ENCODE data around the gene SVIL. TPM values are rescaled to one million over a fixed set of nuclear protein-coding genes. Genes with fewer than 3 reads are reported as not detected.
"Not testable (repeated sequence)": the region's sequence is repeated elsewhere in the genome, so short reads cannot be mapped to it uniquely, and the experiment has no call there.

Gene SVIL
- total RNA-seq, 3 donors from 2014 or later (not counting 1 experiment from before 2014, with no cell fraction given): 24.9 to 57.2 (median 33.5) TPM

DNA sequence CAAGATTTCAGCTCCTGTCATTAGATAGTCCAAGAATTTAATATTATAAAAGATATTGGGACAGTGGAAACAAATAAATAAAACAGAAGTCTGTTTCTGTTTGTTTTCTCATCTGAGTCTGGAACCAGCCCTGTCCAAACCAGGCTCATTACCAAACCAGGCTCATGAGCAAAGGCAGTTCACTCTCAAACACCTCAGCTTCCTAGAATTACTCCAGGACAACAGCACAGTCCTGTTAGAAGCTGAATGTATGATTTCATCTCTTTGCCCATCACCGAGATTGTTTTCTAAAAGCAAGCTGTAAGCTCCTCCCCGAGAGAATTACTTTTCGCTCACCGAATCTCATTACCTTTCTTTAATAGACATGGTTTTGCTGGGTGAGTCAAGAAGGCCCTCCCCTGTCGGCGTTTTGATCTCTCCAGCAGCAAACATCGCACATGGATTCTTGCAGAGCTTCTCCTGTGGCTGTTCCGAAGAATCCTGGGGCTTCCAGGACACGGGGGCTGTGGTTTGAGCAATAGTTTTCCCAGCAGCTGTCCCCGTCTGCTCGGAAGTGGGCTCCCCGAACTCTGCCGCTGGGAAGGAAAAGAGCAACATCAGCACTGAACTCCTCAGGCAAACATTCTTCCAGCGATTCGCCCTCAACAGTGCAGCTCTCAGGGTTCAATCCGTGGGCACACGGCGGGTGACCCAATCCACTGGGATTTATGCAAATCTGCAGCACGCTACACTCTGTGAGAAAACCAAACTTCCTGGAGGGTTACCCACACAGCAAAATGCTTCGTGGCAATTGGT lies 112.5 kb downstream of the SVIL start:
- Mint-ChIP-seq H3K4me1 (peaks cover 8% of the 10 kb centered on the region in 2 donors), H3K4me3 (no peak overlapping the region), H3K36me3 (peaks cover 25% of the 10 kb centered on the region), H3K27me3 (ENCODE audit: low read depth in 2 of 2) (no peaks in the 10 kb centered on the region), H3K27ac (no peak overlapping the region), H3K9me3 (no peaks in the 10 kb centered on the region)
- Histone ChIP-seq H3K9me3 (ENCODE audit: control insufficient read depth, insufficient read depth, low read length) (no peaks in the 10 kb centered on the region), H3K36me3 (ENCODE audit: control insufficient read depth, insufficient read depth, low read length) (peaks cover 17% of the 10 kb centered on the region), H3K4me3 (ENCODE audit: low read length) (no peak overlapping the region), H3K27ac (ENCODE audit: low read length) (no peak overlapping the region), H3K4me1 (ENCODE audit: control insufficient read depth, insufficient read depth, low read length) (peaks cover 4% of the 10 kb centered on the region), H3K27me3 (ENCODE audit: control insufficient read depth, insufficient read depth, low read length) (no peaks in the 10 kb centered on the region)
- 78% methylated on average over 20 of the region's 20 CpGs for WGBS (ENCODE audit: insufficient coverage)
- ATAC-seq (peak in 1 of 3 donors; percentile 45), DNase-seq (no peak)
- intact Hi-C loops (cut with micrococcal nuclease): no loop called here
- TF ChIP-seq, protein P1, sequence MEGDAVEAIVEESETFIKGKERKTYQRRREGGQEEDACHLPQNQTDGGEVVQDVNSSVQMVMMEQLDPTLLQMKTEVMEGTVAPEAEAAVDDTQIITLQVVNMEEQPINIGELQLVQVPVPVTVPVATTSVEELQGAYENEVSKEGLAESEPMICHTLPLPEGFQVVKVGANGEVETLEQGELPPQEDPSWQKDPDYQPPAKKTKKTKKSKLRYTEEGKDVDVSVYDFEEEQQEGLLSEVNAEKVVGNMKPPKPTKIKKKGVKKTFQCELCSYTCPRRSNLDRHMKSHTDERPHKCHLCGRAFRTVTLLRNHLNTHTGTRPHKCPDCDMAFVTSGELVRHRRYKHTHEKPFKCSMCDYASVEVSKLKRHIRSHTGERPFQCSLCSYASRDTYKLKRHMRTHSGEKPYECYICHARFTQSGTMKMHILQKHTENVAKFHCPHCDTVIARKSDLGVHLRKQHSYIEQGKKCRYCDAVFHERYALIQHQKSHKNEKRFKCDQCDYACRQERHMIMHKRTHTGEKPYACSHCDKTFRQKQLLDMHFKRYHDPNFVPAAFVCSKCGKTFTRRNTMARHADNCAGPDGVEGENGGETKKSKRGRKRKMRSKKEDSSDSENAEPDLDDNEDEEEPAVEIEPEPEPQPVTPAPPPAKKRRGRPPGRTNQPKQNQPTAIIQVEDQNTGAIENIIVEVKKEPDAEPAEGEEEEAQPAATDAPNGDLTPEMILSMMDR (IDR thresholded peaks at IDR 0.05): no peak

DNA sequence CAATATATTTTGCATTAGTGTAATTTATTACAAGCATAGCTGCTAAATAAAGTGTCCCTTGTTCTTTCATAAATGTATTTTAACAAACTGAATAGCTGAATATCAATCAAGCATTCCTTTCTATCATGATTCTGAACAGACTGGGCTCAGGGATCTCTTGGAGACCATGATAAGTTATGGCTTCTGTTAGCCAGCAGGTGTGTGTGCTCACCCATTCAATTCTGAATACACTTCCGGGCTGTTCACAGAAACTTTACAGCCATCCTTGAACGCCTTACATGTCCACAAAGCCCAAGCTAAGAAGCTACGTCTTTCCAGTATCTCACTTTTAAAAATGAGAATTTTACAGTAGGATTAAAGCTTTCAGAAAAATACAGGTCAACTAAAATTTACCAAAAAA lies 115.1 kb downstream of the SVIL start:
- TF ChIP-seq, protein P1 (IDR thresholded peaks at IDR 0.05): no peak
- H3K9me3 Mint-ChIP-seq: no peaks in the 10 kb centered on the region
- no peak for ATAC-seq

DNA sequence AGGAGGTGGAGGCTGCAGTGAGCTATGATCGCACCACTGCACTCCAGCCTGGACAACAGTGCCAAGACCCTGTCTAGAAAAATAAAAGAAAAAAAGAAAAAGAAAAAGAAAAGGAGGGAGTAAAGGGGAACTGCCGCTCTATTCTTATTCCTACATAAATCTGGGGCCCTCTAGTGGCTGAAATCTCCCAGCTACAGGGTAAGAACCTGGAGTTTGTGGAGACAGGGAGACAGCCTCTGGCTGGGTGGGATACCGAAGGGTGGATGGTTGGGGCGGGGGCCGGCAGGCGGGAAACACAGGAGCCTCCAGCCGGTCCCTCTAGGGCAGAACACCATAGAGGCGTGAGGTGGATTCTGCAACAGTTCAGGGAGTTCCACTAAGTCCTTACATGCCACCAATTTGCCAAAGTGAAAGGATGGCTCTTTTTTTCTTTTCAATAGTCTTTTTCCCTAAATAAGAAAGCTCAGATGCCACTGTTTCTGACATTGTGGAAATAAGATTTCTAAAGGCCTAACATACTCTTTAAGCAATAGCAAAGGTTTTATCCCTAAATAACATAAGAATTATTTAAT lies 117.3 kb downstream of the SVIL start:
- WGBS (ENCODE audit: insufficient coverage): 79% methylated on average over 8 of the region's 8 CpGs

More for the DNA sequence above, 115.1 kb downstream of the SVIL start:
- no peaks in the 10 kb centered on the region for H3K9me3 ChIP-seq (ENCODE audit: control insufficient read depth, insufficient read depth, low read length)
- H3K4me3 ChIP-seq (ENCODE audit: low read length): no peak overlapping the region
- H3K4me1 Mint-ChIP-seq: peaks cover 8% of the 10 kb centered on the region in 2 donors
- DNase-seq: no peak
- peaks cover 25% of the 10 kb centered on the region for H3K36me3 Mint-ChIP-seq
- H3K27me3 ChIP-seq (ENCODE audit: control insufficient read depth, insufficient read depth, low read length): no peaks in the 10 kb centered on the region
- no peaks in the 10 kb centered on the region for H3K27me3 Mint-ChIP-seq (ENCODE audit: low read depth in 2 of 2)
- H3K4me3 Mint-ChIP-seq: no peak overlapping the region
- WGBS (ENCODE audit: insufficient coverage): 100% methylated on average over 3 of the region's 3 CpGs
- H3K4me1 ChIP-seq (ENCODE audit: control insufficient read depth, insufficient read depth, low read length): peaks cover 4% of the 10 kb centered on the region
- H3K27ac ChIP-seq (ENCODE audit: low read length): no peak overlapping the region
- H3K36me3 ChIP-seq (ENCODE audit: control insufficient read depth, insufficient read depth, low read length): peaks cover 17% of the 10 kb centered on the region
- intact Hi-C loops (cut with micrococcal nuclease): no loop called here
- H3K27ac Mint-ChIP-seq: no peak overlapping the region

DNA sequence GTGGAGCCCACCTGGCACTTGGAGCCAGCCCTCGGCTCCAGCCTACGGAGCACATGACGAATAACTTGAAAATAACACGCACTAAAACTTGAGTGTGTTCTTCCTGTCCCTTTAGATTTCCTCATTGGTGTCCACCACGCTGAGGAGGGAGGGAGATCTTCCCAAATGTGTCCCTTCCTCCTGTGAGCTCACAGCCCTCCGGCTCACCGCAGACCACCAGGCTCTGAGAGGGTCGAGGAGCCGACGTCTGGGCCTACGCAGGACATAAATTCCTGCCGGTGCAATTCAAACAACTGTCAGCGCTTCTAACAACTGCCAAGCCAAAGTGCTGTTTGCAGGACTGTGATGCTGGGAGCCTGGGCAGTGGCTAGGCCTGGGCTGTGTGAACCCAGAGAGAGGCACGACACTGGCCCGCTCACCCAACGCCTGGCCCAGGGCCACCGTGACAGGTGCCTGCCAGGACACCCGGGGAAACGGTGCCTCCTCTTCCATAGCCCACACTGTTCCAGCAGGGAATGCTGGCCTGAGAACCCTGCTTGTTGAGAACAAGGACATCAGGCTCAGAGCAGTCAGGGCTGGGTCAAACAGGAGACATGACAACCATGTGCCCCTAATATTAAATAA lies 118.3 kb downstream of the SVIL start:
- H3K4me3 Mint-ChIP-seq; H3K9me3 Mint-ChIP-seq; intact Hi-C loops (cut with micrococcal nuclease); H3K36me3 ChIP-seq (ENCODE audit: control insufficient read depth, insufficient read depth, low read length); H3K27me3 Mint-ChIP-seq (ENCODE audit: low read depth in 2 of 2); H3K27ac ChIP-seq (ENCODE audit: low read length); DNase-seq; H3K9me3 ChIP-seq (ENCODE audit: control insufficient read depth, insufficient read depth, low read length); H3K27ac Mint-ChIP-seq; ATAC-seq; H3K4me1 ChIP-seq (ENCODE audit: control insufficient read depth, insufficient read depth, low read length); H3K27me3 ChIP-seq (ENCODE audit: control insufficient read depth, insufficient read depth, low read length); H3K4me3 ChIP-seq (ENCODE audit: low read length); H3K4me1 Mint-ChIP-seq; H3K36me3 Mint-ChIP-seq: not testable (repeated sequence)
- 94% methylated on average over 17 of the region's 19 CpGs for WGBS (ENCODE audit: insufficient coverage)

More for the DNA sequence above, 117.3 kb downstream of the SVIL start:
- H3K36me3 Mint-ChIP-seq: peaks cover 9% of the 10 kb centered on the region
- TF ChIP-seq, protein P1 (IDR thresholded peaks at IDR 0.05): no peak
- ATAC-seq (no peak), DNase-seq (no peak)
- Histone ChIP-seq H3K9me3 (ENCODE audit: control insufficient read depth, insufficient read depth, low read length) (no peaks in the 10 kb centered on the region), H3K4me1 (ENCODE audit: control insufficient read depth, insufficient read depth, low read length) (peaks cover 2% of the 10 kb centered on the region), H3K4me3 (ENCODE audit: low read length) (no peak overlapping the region), H3K36me3 (ENCODE audit: control insufficient read depth, insufficient read depth, low read length) (peaks cover 9% of the 10 kb centered on the region), H3K27ac (ENCODE audit: low read length) (no peak overlapping the region), H3K27me3 (ENCODE audit: control insufficient read depth, insufficient read depth, low read length) (no peaks in the 10 kb centered on the region)
- no peaks in the 10 kb centered on the region for H3K9me3 Mint-ChIP-seq
- H3K27me3 Mint-ChIP-seq (ENCODE audit: low read depth in 2 of 2): no peaks in the 10 kb centered on the region
- no peak overlapping the region for H3K27ac Mint-ChIP-seq
- intact Hi-C loops (cut with micrococcal nuclease): no loop called here
- peaks cover 1 to 2% of the 10 kb centered on the region in 2 donors for H3K4me1 Mint-ChIP-seq
- H3K4me3 Mint-ChIP-seq: no peak overlapping the region

DNA sequence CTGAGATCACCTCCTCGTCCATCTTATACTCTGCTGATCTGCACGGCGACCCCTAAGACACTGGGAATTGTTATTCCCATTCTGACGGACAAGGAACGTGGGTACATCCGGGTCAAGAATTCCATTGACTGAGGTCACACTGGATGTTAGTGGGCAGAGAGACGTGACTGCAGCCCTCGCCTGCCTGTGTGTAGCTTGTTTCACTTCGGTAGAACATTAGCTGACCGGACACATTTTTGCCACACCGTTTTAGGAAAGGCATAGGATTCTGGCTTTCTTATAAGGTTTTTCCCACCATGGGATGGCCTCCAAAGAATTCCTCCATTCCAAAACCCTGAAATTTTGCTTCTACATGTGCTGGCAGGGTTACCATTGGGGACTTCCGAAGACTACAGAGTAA lies 118.9 kb downstream of the SVIL start:
- H3K9me3 Mint-ChIP-seq; H3K27me3 ChIP-seq (ENCODE audit: control insufficient read depth, insufficient read depth, low read length); H3K27ac Mint-ChIP-seq; DNase-seq; H3K27me3 Mint-ChIP-seq (ENCODE audit: low read depth in 2 of 2); H3K9me3 ChIP-seq (ENCODE audit: control insufficient read depth, insufficient read depth, low read length); H3K36me3 ChIP-seq (ENCODE audit: control insufficient read depth, insufficient read depth, low read length); H3K4me3 ChIP-seq (ENCODE audit: low read length); ATAC-seq; H3K4me1 ChIP-seq (ENCODE audit: control insufficient read depth, insufficient read depth, low read length); H3K36me3 Mint-ChIP-seq; H3K27ac ChIP-seq (ENCODE audit: low read length); H3K4me3 Mint-ChIP-seq; intact Hi-C loops (cut with micrococcal nuclease); H3K4me1 Mint-ChIP-seq: not testable (repeated sequence)
- 87% methylated on average over 12 of the region's 12 CpGs for WGBS (ENCODE audit: insufficient coverage)

All from natural killer cell (primary cell).